GM18508 (cell line): ENCODE measurements around the gene PDE9A.

Experiments
- ATAC-seq: cut with Tn5 transposase; IDR thresholded peaks from one replicate; pipeline ENCODE4 v1.9.1; 2021; ENCODE audit warnings: moderate number of reproducible peaks; ENCODE audit not compliant: insufficient read depth, unreplicated experiment

PDE9A gene

GRCh38 chr21:42668298-42668992 lies 15.0 kb downstream of the PDE9A start:
- ATAC-seq: no peak

GRCh38 chr21:42669041-42669440 lies 15.6 kb downstream of the PDE9A start:
- no peak for ATAC-seq

- ATAC-seq: no peak
Measured at GRCh38 chr21:42670058-42670880, 16.8 kb downstream of the PDE9A start.

GRCh38 chr21:42670884-42671283 lies 17.5 kb downstream of the PDE9A start:
- no peak for ATAC-seq

- no peak for ATAC-seq
Measured at GRCh38 chr21:42671778-42672593, 18.6 kb downstream of the PDE9A start.

GRCh38 chr21:42672699-42673458 lies 19.5 kb downstream of the PDE9A start:
- no peak for ATAC-seq

- ATAC-seq: no peak
Measured at GRCh38 chr21:42673633-42674328, 20.4 kb downstream of the PDE9A start.

- no peak for ATAC-seq
Measured at GRCh38 chr21:42674351-42674940, 21.0 kb downstream of the PDE9A start.

- no peak for ATAC-seq
Measured at GRCh38 chr21:42675403-42675802, 22.0 kb downstream of the PDE9A start.

- ATAC-seq: no peak
Measured at GRCh38 chr21:42676808-42677207, 23.4 kb downstream of the PDE9A start.

- ATAC-seq: no peak
Measured at GRCh38 chr21:42677339-42678321, 24.2 kb downstream of the PDE9A start.

GRCh38 chr21:42678618-42679295 lies 25.3 kb downstream of the PDE9A start:
- ATAC-seq: no peak

GRCh38 chr21:42679319-42680057 lies 26.1 kb downstream of the PDE9A start:
- ATAC-seq: no peak

GRCh38 chr21:42680058-42680330 lies 26.6 kb downstream of the PDE9A start:
- no peak for ATAC-seq

- ATAC-seq: no peak
Measured at GRCh38 chr21:42680429-42680828, 27.0 kb downstream of the PDE9A start.

GRCh38 chr21:42681296-42682206 lies 28.1 kb downstream of the PDE9A start:
- no peak for ATAC-seq
